AG04449 (cell line): ENCODE data around the gene PARP15.

Experiments used
- CTCF ChIA-PET: fragments of 350-600 bp; formaldehyde crosslinking; extraction: SDS; loops from one replicate; lab custom pipeline; 2021; ENCODE audit warnings: antibody characterized with exemption; lab: Yijun Ruan, JAX
- POLR2A ChIA-PET: fragments of 400-600, 350-600 bp; formaldehyde crosslinking; extraction: SDS; loops from one replicate; lab custom pipeline; 2020; ENCODE audit warnings: antibody characterized with exemption, inconsistent platforms; lab: Yijun Ruan, JAX
- DNase-seq: peaks from one replicate; pipeline ENCODE4 v3.0.0-alpha.2; 2010; ENCODE audit warnings: low read depth, low spot score
- H3K4me3 ChIP-seq: 2 replicates; pipeline ENCODE4 v1.5.1; 2011; ENCODE audit warnings: low read depth, mild to moderate bottlenecking, control low read depth, low read length
- TF ChIP-seq, protein P1 (sequence below): IDR thresholded peaks from one replicate; pipeline ENCODE4 v1.5.1; 2011; ENCODE audit warnings: mild to moderate bottlenecking, moderate library complexity, low read length, control low read depth, inconsistent platforms; ENCODE audit not compliant: insufficient read depth; ENCODE audit errors: missing control alignments

The PARP15 gene

DNA sequence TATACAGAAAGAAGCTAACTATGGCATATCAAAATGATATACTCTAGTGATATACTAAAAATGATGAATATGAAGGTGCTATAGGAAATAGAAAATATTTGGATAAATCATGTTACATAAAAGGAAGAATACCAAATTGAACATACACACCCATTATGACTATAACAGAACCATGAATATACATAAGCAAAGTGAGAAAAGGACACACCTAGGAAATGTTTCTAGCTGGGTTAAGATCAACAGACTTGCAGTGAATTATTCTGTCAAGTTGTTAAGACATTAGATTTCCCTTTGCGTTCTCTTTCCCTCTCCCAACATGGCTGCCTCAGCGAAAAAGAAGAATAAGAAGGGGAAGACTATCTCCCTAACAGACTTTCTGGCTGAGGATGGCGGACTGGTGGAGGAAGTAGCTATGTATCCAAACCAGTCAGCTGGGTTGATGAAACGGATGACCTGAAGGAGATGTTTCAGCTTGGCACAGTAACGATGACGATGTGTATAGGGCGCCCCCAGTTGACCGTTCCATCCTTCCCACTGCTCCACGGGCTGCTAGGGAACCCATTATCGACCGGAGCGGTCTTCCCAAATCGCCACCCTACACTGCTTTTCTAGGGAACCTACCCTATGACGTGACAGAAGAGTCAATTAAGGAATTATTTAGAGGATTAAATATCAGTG lies 83.0 kb downstream of the PARP15 start:
- no peak overlapping the region for H3K4me3 ChIP-seq
- POLR2A ChIA-PET: no interaction called here
- CTCF ChIA-PET: interaction anchor here (1.1 kb wide), 1 partner anchor 9 kb away, joined by 3 read pairs; no protein-coding TSS in a partner anchor
- DNase-seq: no peak
- TF ChIP-seq, protein P1, sequence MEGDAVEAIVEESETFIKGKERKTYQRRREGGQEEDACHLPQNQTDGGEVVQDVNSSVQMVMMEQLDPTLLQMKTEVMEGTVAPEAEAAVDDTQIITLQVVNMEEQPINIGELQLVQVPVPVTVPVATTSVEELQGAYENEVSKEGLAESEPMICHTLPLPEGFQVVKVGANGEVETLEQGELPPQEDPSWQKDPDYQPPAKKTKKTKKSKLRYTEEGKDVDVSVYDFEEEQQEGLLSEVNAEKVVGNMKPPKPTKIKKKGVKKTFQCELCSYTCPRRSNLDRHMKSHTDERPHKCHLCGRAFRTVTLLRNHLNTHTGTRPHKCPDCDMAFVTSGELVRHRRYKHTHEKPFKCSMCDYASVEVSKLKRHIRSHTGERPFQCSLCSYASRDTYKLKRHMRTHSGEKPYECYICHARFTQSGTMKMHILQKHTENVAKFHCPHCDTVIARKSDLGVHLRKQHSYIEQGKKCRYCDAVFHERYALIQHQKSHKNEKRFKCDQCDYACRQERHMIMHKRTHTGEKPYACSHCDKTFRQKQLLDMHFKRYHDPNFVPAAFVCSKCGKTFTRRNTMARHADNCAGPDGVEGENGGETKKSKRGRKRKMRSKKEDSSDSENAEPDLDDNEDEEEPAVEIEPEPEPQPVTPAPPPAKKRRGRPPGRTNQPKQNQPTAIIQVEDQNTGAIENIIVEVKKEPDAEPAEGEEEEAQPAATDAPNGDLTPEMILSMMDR: no peak

DNA sequence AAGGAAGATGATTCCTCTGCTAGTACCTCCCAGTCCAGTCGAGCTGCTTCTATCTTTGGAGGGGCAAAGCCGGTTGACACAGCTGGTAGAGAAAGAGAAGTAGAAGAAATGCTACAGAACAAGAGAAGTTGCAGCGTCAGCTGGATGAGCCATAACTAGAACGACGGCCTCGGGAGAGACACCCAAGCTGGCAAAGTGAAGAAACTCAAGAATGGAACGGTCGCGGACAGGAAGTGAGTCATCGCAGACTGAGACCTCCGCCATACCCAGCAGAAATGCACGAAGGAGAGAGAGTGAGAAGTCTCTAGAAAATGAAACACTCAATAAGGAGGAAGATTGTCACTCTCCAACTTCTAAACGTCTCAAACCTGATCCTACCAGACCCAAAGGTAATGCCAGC lies 84.2 kb downstream of the PARP15 start:
- POLR2A ChIA-PET: no interaction called here
- CTCF ChIA-PET: interaction anchor here (1.7 kb wide), 1 partner anchor 18 kb away, joined by 6 read pairs; no protein-coding TSS in a partner anchor
- no peak for DNase-seq
- TF ChIP-seq, protein P1: no peak
- no peak overlapping the region for H3K4me3 ChIP-seq

DNA sequence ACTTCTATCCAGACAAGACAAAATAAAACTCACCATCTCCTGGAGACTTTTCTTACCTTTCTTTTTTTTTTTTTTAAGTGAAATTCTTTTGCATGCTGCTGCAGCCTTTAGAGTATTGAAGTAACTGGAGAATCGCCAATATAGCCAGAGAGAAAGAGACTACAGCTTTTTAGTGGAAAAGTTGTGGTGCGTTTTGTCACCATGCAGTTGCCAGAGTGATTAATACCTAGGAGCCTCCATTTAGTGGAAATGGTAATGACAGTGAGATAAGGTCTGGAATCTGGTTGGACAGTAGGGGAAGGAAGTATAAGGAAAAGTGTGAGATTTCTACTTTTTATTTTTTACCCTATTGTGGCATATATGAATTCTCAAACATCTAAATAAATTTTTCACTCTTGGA lies 85.1 kb downstream of the PARP15 start:
- TF ChIP-seq, protein P1: no peak
- DNase-seq: no peak
- ChIA-PET POLR2A (no interaction called here), CTCF (interaction anchor here (1.7 kb wide), 1 partner anchor 17 kb away, joined by 6 read pairs; no protein-coding TSS in a partner anchor)
- no peak overlapping the region for H3K4me3 ChIP-seq

DNA sequence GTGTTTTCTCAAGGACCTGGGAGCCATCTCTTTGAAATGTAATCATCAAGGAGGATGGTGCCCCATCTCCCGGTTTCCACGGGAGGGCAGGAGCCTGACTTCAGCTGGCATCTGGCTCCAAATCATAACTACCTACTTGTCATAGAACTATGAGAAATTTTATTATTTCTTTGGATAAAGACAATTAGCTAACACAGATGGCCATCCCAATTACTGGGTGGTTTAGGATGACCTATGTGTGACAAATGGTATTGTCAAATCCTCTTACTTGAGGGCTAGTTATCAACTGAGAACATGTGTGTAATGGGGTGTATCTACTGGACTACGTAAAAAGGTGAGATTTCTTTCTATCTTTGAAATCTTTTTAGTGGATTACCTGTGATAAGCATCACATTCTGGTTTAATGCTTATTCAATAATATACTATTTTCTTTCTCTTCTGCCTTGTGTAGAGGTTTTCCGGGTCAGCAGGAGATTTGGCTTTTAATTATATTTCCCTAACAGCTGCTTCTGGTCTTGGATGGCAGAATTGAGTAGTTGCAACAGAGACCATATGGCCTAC lies 87.9 kb downstream of the PARP15 start:
- TF ChIP-seq, protein P1: no peak
- no peak overlapping the region for H3K4me3 ChIP-seq
- no peak for DNase-seq
- POLR2A ChIA-PET: no interaction called here
- CTCF ChIA-PET: interaction anchor here (0.6 kb wide), 1 partner anchor 15 kb away, joined by 3 read pairs; no protein-coding TSS in a partner anchor

DNA sequence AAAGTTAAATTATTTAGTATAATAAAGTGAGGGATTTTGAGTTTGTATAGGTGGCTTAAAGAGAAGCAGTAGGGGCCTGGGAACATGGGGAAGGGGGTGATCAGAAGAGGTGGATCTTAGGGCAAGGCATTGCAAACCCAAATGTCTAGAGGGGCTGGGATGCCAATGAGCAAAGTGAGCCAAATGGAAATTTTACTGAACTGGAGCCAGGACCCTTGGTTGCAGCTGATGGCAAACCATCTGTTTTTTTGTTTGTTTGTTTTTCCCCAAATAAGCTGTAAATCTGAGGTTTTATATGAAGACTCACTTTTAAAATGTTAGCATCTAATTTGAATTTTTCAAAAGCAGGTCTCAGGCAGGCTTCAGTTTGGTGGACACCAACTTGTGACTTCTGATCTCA lies 88.4 kb downstream of the PARP15 start:
- CTCF ChIA-PET: interaction anchor here (1.1 kb wide), 1 partner anchor 273 kb away, joined by 3 read pairs; no protein-coding TSS in a partner anchor
- no peak overlapping the region for H3K4me3 ChIP-seq
- no peak for DNase-seq
- POLR2A ChIA-PET: no interaction called here
- TF ChIP-seq, protein P1: no peak
